HepG2 (cell line): ENCODE results near the gene SLC9A5. TPM values are rescaled to one million over a fixed set of nuclear protein-coding genes. Genes with fewer than 3 reads are reported as not detected.

Source experiments
- ATAC-seq: fragments of 200-7000 bp; cut with Tn5 transposase; 3 replicates; pipeline ENCODE4 v1.9.1; 2020; ENCODE audit warnings: mild to moderate bottlenecking, moderate library complexity
- BruUV-seq: library from RNA; stranded (reverse); fragments of 400-500 nt; replicated peaks from 2 replicates; lab custom pipeline; 2021; lab: Mats Ljungman, UMichigan
- CTCF ChIA-PET: fragments of 300-600 bp; formaldehyde crosslinking; extraction: SDS; loops from one replicate; lab custom pipeline; 2021; ENCODE audit warnings: low total read pairs, inconsistent platforms, low intra/inter-chr PET ratio; lab: Yijun Ruan, JAX
- POLR2A ChIA-PET: fragments of 350-600 bp; sonication (Branson Sonifier 250); formaldehyde crosslinking; loops from one replicate; lab custom pipeline; 2020; ENCODE audit warnings: antibody characterized with exemption, inconsistent platforms; lab: Yijun Ruan, JAX
- DNase-seq: peaks from one replicate; pipeline ENCODE4 v3.0.0-alpha.2; 2015; ENCODE audit warnings: low spot score
- FAIRE-seq: peaks from 3 replicates; lab custom pipeline; 2011; peaks lifted over from hg19 to GRCh38; lab: Jason Lieb, UNC
- H2AFZ ChIP-seq: one replicate; pipeline ENCODE4 v1.6.1; 2011; ENCODE audit warnings: low read length, inconsistent platforms
- H3K27ac ChIP-seq: fragments of 300-600 bp; 3 replicates; pipeline ENCODE4 v1.8.0; 2011; ENCODE audit warnings: mixed run types, mild to moderate bottlenecking, mixed read lengths, low read length, inconsistent platforms; ENCODE audit not compliant: insufficient read depth; ENCODE audit errors: extremely low read length
- H3K27me3 ChIP-seq, 2 experiments: fragments of 200-600 bp in 1 of 2; 2 replicates in 1 of 2; 3 replicates in 1 of 2; pipeline versions ENCODE4 v1.6.0 to v1.8.0; 2011; ENCODE audit warnings: low read length in 2 of 2, mild to moderate bottlenecking in 2 of 2, moderate library complexity in 2 of 2, inconsistent platforms in 1 of 2; ENCODE audit not compliant: insufficient read depth in 2 of 2, control insufficient read depth in 1 of 2
- H3K36me3 ChIP-seq, 2 experiments: fragments of 200-600 bp in 1 of 2; replicated peaks in 1 of 2; 2 replicates in 1 of 2; 3 replicates in 1 of 2; pipeline versions ENCODE4 v1.5.1 to v1.8.0; 2011; ENCODE audit warnings: low read length in 2 of 2, inconsistent platforms in 1 of 2; ENCODE audit not compliant: insufficient read depth in 2 of 2, control insufficient read depth in 1 of 2
- H3K4me1 ChIP-seq: 2 replicates; pipeline ENCODE4 v1.5.1; 2012; ENCODE audit warnings: low read length, inconsistent platforms; ENCODE audit not compliant: insufficient read depth
- H3K4me2 ChIP-seq: 2 replicates; pipeline ENCODE4 v1.6.0; 2011; ENCODE audit warnings: low read depth, low read length, inconsistent platforms
- H3K4me3 ChIP-seq, 3 experiments: fragments of 200-600 bp in 1 of 3; sonication (generic), shearing (Covaris generic) in 1 of 3; replicated peaks in 1 of 3; 2 replicates each; pipeline ENCODE4 v1.5.1; 2011 to 2016; ENCODE audit warnings: low read length in 3 of 3, inconsistent platforms in 2 of 3, low read depth in 2 of 3, mild to moderate bottlenecking in 2 of 3, control low read depth in 1 of 3, mixed read lengths in 1 of 3; ENCODE audit not compliant: insufficient read depth in 1 of 3
- H3K79me2 ChIP-seq: one replicate; pipeline ENCODE4 v1.6.1; 2011; ENCODE audit warnings: low read length, inconsistent platforms; ENCODE audit not compliant: insufficient read depth
- H3K9ac ChIP-seq: 2 replicates; pipeline ENCODE4 v1.6.0; 2011; ENCODE audit warnings: mild to moderate bottlenecking, low read depth, low read length, inconsistent platforms; ENCODE audit not compliant: insufficient read depth
- H3K9me3 ChIP-seq: 2 replicates; pipeline ENCODE4 v1.5.1; 2012; ENCODE audit warnings: mild to moderate bottlenecking, low read length
- H4K20me1 ChIP-seq: 2 replicates; pipeline ENCODE4 v1.6.0; 2011; ENCODE audit warnings: inconsistent platforms, mild to moderate bottlenecking, low read length, moderate library complexity; ENCODE audit not compliant: insufficient read depth
- FOXA1 ChIP-seq, 2 experiments: fragments of 450-650 bp in 1 of 2; sonication (generic) in 1 of 2; formaldehyde crosslinking in 1 of 2; IDR thresholded peaks; 2 replicates each; pipeline versions ENCODE4 v1.4.0 to v1.6.1; 2016 to 2020; ENCODE audit warnings: missing genetic modification reagents in 1 of 2
- HCFC1 ChIP-seq: fragments of 150-350 bp; IDR thresholded peaks from 2 replicates; pipeline ENCODE4 v1.6.1; 2014; ENCODE audit warnings: low read depth, low read length
- KAT7 ChIP-seq: IDR thresholded peaks from 2 replicates; pipeline ENCODE4 v1.6.1; 2018; ENCODE audit warnings: borderline replicate concordance, missing compliant biosample characterization
- KDM5A ChIP-seq: fragments of 200-600 bp; sonication (generic); IDR thresholded peaks from 2 replicates; pipeline ENCODE4 v1.7.0; 2018; ENCODE audit warnings: antibody characterized with exemption, mild to moderate bottlenecking, low read length, borderline replicate concordance
- MBNL3 ChIP-seq: fragments of 250-450 bp; sonication (Bioruptor Pico); conservative IDR thresholded peaks from 2 replicates; pipeline ENCODE4 v1.8.0; 2022; ENCODE audit warnings: mild to moderate bottlenecking, inconsistent platforms
- SIX1 ChIP-seq: sonication (generic); formaldehyde crosslinking; IDR thresholded peaks from 2 replicates; pipeline ENCODE4 v1.4.0; 2020; ENCODE audit warnings: missing genetic modification reagents, borderline replicate concordance
- SP5 ChIP-seq: IDR thresholded peaks from 2 replicates; pipeline ENCODE4 v1.6.1; 2016; ENCODE audit warnings: low read depth, borderline replicate concordance
- ZBTB3 ChIP-seq: sonication (generic); formaldehyde crosslinking; IDR thresholded peaks from 2 replicates; pipeline ENCODE4 v1.4.0; 2020; ENCODE audit warnings: low read depth, mild to moderate bottlenecking, moderate library complexity, missing genetic modification reagents, borderline replicate concordance
- ZNF546 ChIP-seq: sonication (generic); formaldehyde crosslinking; conservative IDR thresholded peaks from 2 replicates; pipeline ENCODE4 v1.8.1; 2023; ENCODE audit warnings: mild to moderate bottlenecking, missing genetic modification reagents
- WGBS: methylation state at CpG from one replicate; pipeline ENCODE4 v1.1.6; 2017; ENCODE audit warnings: low lambda C conversion rate; 5-methylcytosine and 5-hydroxymethylcytosine counted together
- in situ Hi-C: cut with HindIII; loops from 2 replicates; pipeline ENCODE4 v1.10.0; 2017; ENCODE audit warnings: low pct_unique_long_range_greater_than_20kb; ENCODE audit not compliant: extremely low pct_ligation_motif_present
- intact Hi-C: fragments of 100-400 bp; cut with micrococcal nuclease; formaldehyde crosslinking; loops from one replicate; pipeline ENCODE4 v1.10.0; 2022; ENCODE audit not compliant: unreplicated experiment
- polyA plus RNA-seq, 8 experiments: library from polyadenylated mRNA; depleted of rRNA in 3 of 8; stranded (reverse) in 7 of 8; unstranded in 1 of 8; fragments of >200 nt; fragmentation: Illumina TruSeq in 4 of 8; extraction: Trizol in 4 of 8; gene quantifications; 2 replicates each; pipeline versions ENCODE4 v1.2.1 to v1.2.3, GENCODE V29; 2011 to 2016; ENCODE audit warnings: low read depth in 4 of 8, missing spikeins in 1 of 8, mixed read lengths in 1 of 8; ENCODE audit not compliant: insufficient read depth in 1 of 8
- total RNA-seq, 5 experiments: library from RNA; depleted of rRNA; stranded (reverse); fragments of >200 nt; fragmentation: Illumina TruSeq; extraction: Trizol; gene quantifications; 2 replicates each; pipeline ENCODE4 v1.2.3, GENCODE V29; 2016; ENCODE audit warnings: low read depth in 1 of 5
- TF ChIP-seq, protein P1 (sequence below): IDR thresholded peaks from 2 replicates; pipeline ENCODE4 v1.6.1; 2018; ENCODE audit warnings: missing genetic modification reagents
- TF ChIP-seq, protein P2 (sequence below): sonication (generic); formaldehyde crosslinking; IDR thresholded peaks from 2 replicates; pipeline ENCODE4 v1.5.0; 2020; ENCODE audit warnings: mild to moderate bottlenecking, missing genetic modification reagents

The SLC9A5 gene
- total and polyA plus RNA-seq, 2 of the 13 experiments (the other 11 are each of a cell fraction or from before 2014, with no cell fraction given), result 0.58 to 1.4 TPM

DNA sequence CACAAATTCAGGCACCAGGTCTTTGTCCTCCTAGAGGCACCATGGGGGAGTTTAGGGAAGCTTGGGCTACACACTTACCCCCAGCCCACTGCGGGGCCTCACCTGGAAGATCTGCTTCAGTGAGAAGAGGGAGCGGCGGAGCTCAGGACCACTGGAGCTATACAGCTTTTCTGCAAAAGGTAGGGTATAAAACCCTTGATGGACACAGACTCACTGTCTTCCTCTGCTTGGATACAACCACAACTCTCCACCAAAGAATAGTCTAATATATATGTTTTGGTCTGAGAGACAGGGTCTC, 10.6 kb upstream of the SLC9A5 start (continued):
- TF ChIP-seq, protein P1, sequence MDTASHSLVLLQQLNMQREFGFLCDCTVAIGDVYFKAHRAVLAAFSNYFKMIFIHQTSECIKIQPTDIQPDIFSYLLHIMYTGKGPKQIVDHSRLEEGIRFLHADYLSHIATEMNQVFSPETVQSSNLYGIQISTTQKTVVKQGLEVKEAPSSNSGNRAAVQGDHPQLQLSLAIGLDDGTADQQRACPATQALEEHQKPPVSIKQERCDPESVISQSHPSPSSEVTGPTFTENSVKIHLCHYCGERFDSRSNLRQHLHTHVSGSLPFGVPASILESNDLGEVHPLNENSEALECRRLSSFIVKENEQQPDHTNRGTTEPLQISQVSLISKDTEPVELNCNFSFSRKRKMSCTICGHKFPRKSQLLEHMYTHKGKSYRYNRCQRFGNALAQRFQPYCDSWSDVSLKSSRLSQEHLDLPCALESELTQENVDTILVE (CRISPR knock-in tag), result no peak
- TF ChIP-seq FOXA1 (IDR thresholded peaks at IDR 0.05) (no peak), FOXA1 (CRISPR knock-in tag; IDR thresholded peaks at IDR 0.05) (no peak), ZNF546 (no peak), ZBTB3 (CRISPR knock-in tag) (no peak)
- TF ChIP-seq, all 625 proteins: peak for 0

DNA sequence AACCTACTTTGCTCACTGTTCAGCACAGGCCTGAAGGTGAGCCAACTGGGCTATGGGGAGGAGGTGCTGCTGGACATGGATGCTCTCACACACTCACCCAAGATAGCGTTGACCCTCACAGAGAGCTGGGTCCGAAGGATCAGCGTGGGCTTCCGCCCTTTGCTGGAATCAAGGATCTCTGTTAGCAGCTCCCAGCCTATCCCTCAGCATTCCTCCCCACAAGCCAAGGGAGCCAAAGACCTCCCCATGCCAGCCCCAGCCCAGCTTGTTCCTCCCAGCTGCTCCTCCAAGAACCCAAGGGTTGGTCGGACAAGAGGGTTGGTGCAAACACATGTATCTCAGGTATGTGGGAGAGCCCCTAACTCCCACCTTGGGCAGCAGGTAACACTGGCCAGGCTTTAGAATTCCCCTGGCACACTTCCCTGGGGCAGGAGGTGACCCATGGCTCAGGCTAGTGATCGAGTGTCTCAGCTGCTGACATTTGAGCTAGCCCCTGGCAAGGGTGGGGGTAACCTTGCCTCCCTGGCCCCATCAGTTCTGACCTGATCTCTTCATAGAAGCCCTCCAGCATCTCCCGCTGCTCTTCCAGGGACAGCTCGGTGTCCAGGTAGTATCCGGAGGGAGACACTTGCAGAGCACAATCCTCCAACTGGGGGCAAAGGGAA, 9.8 kb upstream of the SLC9A5 start:
- WGBS, result 93% methylated on average over 8 of the region's 9 CpGs
- CTCF ChIA-PET, result no interaction called here
- TF ChIP-seq KAT7 (CRISPR knock-in tag), result no peak
- no peak for TF ChIP-seq SIX1 (CRISPR knock-in tag)
- TF ChIP-seq SP5 (CRISPR knock-in tag), result no peak
- TF ChIP-seq, protein P2, sequence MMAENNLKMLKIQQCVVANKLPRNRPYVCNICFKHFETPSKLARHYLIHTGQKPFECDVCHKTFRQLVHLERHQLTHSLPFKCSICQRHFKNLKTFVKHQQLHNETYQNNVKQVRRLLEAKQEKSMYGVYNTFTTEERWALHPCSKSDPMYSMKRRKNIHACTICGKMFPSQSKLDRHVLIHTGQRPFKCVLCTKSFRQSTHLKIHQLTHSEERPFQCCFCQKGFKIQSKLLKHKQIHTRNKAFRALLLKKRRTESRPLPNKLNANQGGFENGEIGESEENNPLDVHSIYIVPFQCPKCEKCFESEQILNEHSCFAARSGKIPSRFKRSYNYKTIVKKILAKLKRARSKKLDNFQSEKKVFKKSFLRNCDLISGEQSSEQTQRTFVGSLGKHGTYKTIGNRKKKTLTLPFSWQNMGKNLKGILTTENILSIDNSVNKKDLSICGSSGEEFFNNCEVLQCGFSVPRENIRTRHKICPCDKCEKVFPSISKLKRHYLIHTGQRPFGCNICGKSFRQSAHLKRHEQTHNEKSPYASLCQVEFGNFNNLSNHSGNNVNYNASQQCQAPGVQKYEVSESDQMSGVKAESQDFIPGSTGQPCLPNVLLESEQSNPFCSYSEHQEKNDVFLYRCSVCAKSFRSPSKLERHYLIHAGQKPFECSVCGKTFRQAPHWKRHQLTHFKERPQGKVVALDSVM (CRISPR knock-in tag), result no peak
- TF ChIP-seq HCFC1, result no peak
- TF ChIP-seq KDM5A, result no peak
- TF ChIP-seq MBNL3, result no peak
- TF ChIP-seq, all 625 proteins: peak for 0
- Histone ChIP-seq H3K4me3 (no peak overlapping the region), H3K27me3 (no peaks in the 10 kb centered on the region), H3K79me2 (no peaks in the 10 kb centered on the region), H4K20me1 (no peaks in the 10 kb centered on the region), H3K4me1 (peaks cover 21% of the 10 kb centered on the region), H2AFZ (no peak overlapping the region), H3K27ac (no peak overlapping the region), H3K36me3 (peaks cover 27 to 45% of the 10 kb centered on the region in 2 experiments), H3K4me2 (no peak overlapping the region), H3K9me3 (no peaks in the 10 kb centered on the region), H3K9ac (no peak overlapping the region)
- in situ Hi-C loops, result no loop called here
- POLR2A ChIA-PET, result interaction anchor here (1.4 kb wide), 1 partner anchor 12 kb away, joined by 3 read pairs; the partner anchor contains the start of gene TMEM208
- no peak for ATAC-seq
- FAIRE-seq, result no peak
- DNase-seq, result no peak
- intact Hi-C loops, result no loop called here
- no TSS peak for BruUV-seq
